Mesodermal cell (in vitro differentiated cells): Measurements from ENCODE around the gene ITGB1BP1.

Experiments used
- H3K27ac ChIP-seq: 2 replicates; pipeline ENCODE4 v1.7.0; 2013; ENCODE audit warnings: mild to moderate bottlenecking, low read depth, low read length, moderate library complexity; ENCODE audit not compliant: severe bottlenecking
- H3K36me3 ChIP-seq: 2 replicates; pipeline ENCODE4 v1.7.1; 2013; ENCODE audit warnings: mild to moderate bottlenecking, low read length, moderate library complexity; ENCODE audit not compliant: control insufficient read depth, insufficient read depth
- H3K4me1 ChIP-seq: one replicate; pipeline ENCODE4 v1.7.1; 2013; ENCODE audit warnings: mild to moderate bottlenecking, low read length; ENCODE audit not compliant: insufficient read depth, control insufficient read depth, poor library complexity, severe bottlenecking
- H3K4me3 ChIP-seq: 2 replicates; pipeline ENCODE4 v1.7.0; 2013; ENCODE audit warnings: low read length, control low read depth, mild to moderate bottlenecking; ENCODE audit not compliant: insufficient read depth, poor library complexity, severe bottlenecking; ENCODE audit errors: extremely low read depth
- H3K9me3 ChIP-seq: 2 replicates; pipeline ENCODE4 v1.7.1; 2013; ENCODE audit warnings: mild to moderate bottlenecking, low read length, moderate library complexity; ENCODE audit not compliant: control insufficient read depth
- WGBS, 2 experiments: methylation state at CpG; one replicate each; pipeline ENCODE4 v1.1.5; 2013; ENCODE audit warnings: missing lambda C conversion rate in 2 of 2; ENCODE audit not compliant: insufficient coverage in 2 of 2; 5-methylcytosine and 5-hydroxymethylcytosine counted together

ITGB1BP1 gene

DNA sequence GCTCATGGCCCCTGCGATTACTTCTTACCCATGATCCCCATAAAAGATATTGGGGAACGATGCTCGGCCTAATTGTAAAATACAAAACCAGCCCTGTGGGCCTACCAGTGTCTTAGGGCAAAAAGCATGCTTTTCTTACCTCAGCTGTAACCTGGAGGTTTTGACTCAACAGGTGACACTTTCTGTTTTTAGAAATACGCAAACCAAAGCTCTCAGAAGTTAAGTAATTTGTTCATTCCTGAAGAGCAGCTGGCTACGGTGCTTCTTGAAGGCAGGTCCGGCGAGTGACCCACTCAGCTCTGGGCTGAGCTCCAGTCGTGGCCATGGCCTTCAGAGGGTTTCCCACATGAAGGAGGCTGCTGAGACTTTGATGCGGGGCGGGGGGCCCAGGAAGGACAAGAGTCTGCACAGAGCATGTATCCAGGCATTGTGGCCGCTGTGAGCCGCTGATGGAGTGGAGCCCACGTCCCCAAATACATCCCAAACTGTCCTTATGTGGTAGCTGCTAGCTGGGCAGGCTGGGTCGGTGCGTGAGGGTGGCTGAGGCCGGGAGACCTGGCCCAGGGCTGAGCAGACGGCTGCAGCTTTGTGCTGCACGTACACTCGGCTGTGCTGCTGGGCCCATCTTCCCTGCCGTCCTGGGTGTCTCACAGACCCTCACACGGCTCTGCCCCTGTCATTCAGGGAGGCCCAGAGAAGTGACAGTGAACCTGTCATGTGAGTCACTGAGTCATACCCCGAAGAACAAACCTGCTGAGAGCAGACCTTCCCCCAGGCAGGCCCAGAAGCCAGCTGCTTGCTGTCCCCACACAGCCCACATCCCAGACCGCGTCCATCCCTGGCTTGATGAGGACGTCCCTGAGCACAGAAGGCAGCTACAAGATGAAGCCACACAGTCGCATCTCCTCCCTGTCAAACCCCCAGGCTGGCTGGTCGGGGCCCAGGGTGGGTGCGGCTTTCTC lies 34.1 kb downstream of the ITGB1BP1 start:
- Histone ChIP-seq H3K9me3 (no peaks in the 10 kb centered on the region), H3K27ac (no peak overlapping the region), H3K4me1 (peaks cover 10% of the 10 kb centered on the region), H3K4me3 (no peak overlapping the region), H3K36me3 (peaks cover 76% of the 10 kb centered on the region)
- WGBS, 2 experiments, result 90 to 92% methylated on average over 22 to 25 of the region's 28 CpGs

GRCh38 chr2:9388199-9388681 lies 35.1 kb downstream of the ITGB1BP1 start:
- no peak overlapping the region for H3K27ac ChIP-seq
- no peak overlapping the region for H3K4me3 ChIP-seq
- H3K36me3 ChIP-seq, result peaks cover 78% of the 10 kb centered on the region
- H3K9me3 ChIP-seq, result no peaks in the 10 kb centered on the region
- peaks cover 9% of the 10 kb centered on the region for H3K4me1 ChIP-seq
- 97 to 100% methylated on average over 9 to 10 of the region's 11 CpGs for WGBS, 2 experiments

DNA sequence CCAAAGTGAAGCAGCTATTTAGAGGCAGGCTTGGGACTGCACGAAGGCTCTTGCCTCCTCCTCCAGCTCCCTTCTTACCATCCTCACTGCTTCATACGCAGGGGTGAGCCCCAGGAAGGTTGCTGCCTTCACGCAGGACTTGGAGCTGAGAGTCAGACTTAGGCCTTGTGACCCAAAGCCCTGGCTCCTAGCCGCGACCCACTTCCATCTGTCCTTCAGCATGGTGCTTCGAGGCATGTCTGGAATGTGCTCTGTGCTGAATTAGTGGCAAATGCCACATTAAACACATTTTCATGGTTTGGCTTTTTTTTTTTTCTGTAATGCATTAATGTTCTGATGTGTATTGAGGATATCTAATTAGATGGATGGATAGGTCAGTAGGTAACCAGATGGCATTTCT lies 37.5 kb downstream of the ITGB1BP1 start:
- no peaks in the 10 kb centered on the region for H3K9me3 ChIP-seq
- peaks cover 10% of the 10 kb centered on the region for H3K4me1 ChIP-seq
- H3K27ac ChIP-seq, result no peak overlapping the region
- 85 to 92% methylated on average over 4 to 5 of the region's 6 CpGs for WGBS, 2 experiments
- peaks cover 96% of the 10 kb centered on the region for H3K36me3 ChIP-seq
- no peak overlapping the region for H3K4me3 ChIP-seq

DNA sequence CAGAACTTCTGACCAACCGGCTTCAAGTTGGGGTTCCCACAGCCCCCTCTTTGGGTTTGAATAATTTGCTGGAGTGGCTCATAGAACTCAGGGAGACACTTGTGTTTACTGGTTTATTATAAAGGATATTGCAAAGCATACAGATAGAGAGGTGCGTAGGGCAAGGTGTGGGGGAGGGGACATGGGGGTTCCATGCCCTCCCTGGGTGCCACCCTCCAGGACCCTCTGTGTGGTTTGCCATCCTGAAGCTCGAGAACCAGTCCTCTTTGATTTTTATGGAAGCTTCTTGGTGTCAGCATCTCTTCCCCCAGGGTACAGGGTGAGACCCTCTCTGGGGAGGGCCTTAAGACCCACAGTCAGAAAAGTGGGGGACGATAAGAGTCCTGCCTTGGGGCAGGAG lies 38.8 kb downstream of the ITGB1BP1 start:
- 100% methylated on average over 2 to 3 of the region's 4 CpGs for WGBS, 2 experiments
- Histone ChIP-seq H3K27ac (no peak overlapping the region), H3K36me3 (peaks cover 92% of the 10 kb centered on the region), H3K4me1 (peaks cover 15% of the 10 kb centered on the region), H3K4me3 (no peak overlapping the region), H3K9me3 (no peaks in the 10 kb centered on the region)

DNA sequence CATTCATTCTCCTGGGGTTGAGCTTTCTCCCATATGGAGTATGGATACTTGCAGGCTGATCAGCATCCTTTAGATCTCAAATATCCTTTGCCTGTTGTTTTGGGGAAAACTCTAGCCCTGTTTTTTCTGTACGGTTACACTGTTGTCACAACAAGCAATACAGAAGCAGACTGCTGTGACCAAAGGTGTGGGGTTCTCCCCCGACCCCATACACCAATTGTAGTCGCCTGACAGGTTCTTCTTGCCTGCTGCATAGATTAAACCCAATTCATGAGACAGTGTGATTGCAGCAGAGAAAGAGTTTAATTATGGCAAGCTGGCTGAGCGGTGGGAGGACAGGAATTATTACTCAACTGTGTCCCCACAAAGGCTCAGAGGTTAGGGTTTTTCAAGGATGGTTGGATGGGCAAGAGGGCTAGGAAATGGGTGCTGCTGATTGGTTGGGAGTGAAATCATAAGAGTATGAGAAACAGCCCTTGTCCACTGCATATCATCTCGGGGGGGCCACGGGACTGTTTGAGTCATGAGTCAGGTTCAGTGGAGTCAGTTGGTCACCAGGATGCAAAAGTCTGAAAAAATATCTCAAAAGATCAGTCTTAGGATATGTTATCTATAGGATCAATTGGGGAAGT lies 40.6 kb downstream of the ITGB1BP1 start:
- Histone ChIP-seq H3K36me3 (peaks cover 85% of the 10 kb centered on the region), H3K4me3 (no peak overlapping the region)
- 94 to 100% methylated on average over 3 to 6 of the region's 6 CpGs for WGBS, 2 experiments

GRCh38 chr2:9380702-9381628 lies 42.4 kb downstream of the ITGB1BP1 start:
- Histone ChIP-seq H3K4me1 (peaks cover 40% of the 10 kb centered on the region), H3K4me3 (no peak overlapping the region), H3K9me3 (no peaks in the 10 kb centered on the region), H3K36me3 (peaks cover 80% of the 10 kb centered on the region), H3K27ac (peak overlapping the region; percentile 89)
- 95 to 97% methylated on average over 15 to 18 of the region's 18 CpGs for WGBS, 2 experiments

More for the DNA sequence above, 40.6 kb downstream of the ITGB1BP1 start:
- peaks cover 30% of the 10 kb centered on the region for H3K4me1 ChIP-seq
- no peak overlapping the region for H3K27ac ChIP-seq
- H3K9me3 ChIP-seq, result no peaks in the 10 kb centered on the region

DNA sequence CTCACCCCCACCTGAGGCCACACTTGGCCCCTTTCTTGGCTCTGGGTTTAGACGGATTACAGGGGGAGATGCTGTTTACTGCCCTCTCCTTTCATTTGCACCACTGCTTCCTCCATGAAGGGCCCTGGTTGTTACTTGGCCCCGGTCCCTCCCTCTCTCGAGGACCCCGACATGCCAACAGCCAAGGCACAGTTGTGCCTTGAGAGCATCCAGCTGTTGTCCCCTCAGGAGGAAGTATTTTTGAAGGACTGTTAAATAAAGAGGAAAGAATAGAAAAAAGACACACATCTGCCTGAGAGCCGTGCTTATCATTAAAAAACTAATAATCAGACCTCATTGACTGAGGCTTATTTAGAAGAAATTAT lies 44.0 kb downstream of the ITGB1BP1 start:
- Histone ChIP-seq H3K4me1 (peaks cover 40% of the 10 kb centered on the region), H3K9me3 (no peaks in the 10 kb centered on the region), H3K4me3 (no peak overlapping the region), H3K36me3 (peaks cover 78% of the 10 kb centered on the region), H3K27ac (peak overlapping the region; percentile 70)
- 92 to 100% methylated on average over 1 to 2 of the region's 5 CpGs for WGBS, 2 experiments

DNA sequence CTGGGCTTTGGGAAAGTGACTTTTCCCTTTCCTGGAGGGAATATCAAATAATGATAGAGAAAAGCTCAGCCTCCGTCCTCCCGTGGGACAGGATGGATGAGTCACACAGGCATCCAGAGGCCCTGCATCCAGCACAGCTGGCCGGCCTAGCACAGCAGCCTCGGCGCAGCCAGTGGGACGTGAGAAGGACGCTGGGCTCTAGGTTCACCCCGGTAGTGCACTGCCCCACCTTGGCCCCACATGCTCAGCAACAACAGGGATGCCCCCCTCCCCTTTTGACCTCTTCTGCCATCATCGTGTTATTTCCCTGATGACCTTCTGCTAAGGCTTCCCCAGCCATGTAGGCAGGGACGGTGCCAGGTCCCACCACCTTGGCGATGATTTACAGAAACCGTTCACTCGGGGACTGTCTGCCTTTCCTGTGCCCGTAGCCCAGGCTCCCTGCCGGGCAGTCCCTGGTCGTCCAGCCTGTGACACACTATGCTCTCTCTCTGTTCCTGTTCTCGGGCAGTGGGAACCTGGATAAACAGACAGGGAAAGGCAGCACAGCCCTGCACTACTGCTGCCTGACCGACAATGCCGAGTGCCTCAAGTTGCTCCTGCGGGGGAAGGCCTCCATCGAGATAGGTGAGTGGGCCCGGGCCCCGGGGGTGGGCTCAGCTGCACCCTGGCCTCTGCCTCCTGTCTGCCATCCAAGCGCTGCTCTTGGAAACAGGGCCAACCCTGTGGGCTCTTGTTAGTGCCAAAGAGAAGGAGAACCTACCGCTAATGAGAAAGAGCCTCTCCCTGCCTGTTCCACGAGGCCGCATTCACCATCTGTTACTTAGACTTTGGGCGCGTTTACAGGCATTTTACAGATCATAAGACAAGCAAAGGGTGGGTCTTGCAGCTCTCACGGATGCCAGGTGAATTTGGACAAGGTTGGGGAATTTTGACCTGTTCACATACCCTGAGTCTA lies 44.6 kb downstream of the ITGB1BP1 start:
- 78 to 85% methylated on average over 24 to 29 of the region's 30 CpGs for WGBS, 2 experiments
- peaks cover 40% of the 10 kb centered on the region for H3K4me1 ChIP-seq
- peaks cover 79% of the 10 kb centered on the region for H3K36me3 ChIP-seq
- H3K9me3 ChIP-seq, result no peaks in the 10 kb centered on the region
- H3K4me3 ChIP-seq, result no peak overlapping the region
- H3K27ac ChIP-seq, result peak overlapping the region; percentile 70

DNA sequence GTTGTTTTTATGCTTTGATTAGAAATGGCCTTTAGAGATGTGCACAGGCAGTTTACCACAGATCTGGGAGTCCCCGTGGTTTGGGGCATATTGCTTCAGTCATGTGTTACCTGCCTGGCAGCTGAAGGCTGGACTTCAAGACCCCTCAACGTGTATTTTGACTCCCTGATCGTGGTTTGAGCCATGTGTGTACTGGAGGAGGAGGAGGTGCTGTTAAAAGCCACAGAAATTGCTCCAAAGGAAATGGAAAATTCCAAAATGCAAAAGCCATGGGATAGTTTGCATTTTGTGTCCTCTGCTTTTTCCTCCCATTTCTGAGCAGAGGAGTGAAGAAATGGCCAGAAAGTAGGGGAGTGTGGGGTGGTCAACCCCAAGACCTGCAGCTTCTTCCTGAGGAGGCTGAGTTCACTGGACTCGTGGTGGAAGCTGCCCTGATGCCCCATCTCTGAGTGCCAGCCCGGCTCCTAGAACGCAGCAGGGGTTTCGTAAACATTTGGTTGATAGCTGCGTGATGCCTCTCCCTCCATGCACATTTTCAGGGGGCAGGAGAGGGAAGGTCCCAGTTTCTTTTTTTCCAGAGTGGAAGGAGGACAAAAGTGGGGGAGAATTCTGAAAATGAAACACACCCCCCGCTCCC lies 45.7 kb downstream of the ITGB1BP1 start:
- H3K36me3 ChIP-seq, result peaks cover 77% of the 10 kb centered on the region
- H3K27ac ChIP-seq, result peak overlapping the region; percentile 70
- H3K4me3 ChIP-seq, result no peak overlapping the region
- peaks cover 40% of the 10 kb centered on the region for H3K4me1 ChIP-seq
- 85 to 100% methylated on average over 3 to 5 of the region's 9 CpGs for WGBS, 2 experiments
- no peaks in the 10 kb centered on the region for H3K9me3 ChIP-seq
